Left cardiac atrium (tissue), 4 donors: ENCODE data around the gene CDK5RAP2. TPM values are rescaled to one million over a fixed set of nuclear protein-coding genes. Genes with fewer than 3 reads are reported as not detected.

Source experiments
- ATAC-seq, 2 donors: fragments of 200-7000 bp; cut with Tn5 transposase; one replicate each; pipeline ENCODE4 v1.9.1; 2020; ENCODE audit warnings: mild to moderate bottlenecking in 2 of 2, moderate library complexity in 2 of 2
- DNase-seq: peaks from one replicate; pipeline ENCODE4 v3.0.0-alpha.2; 2020
- intact Hi-C, 2 donors: fragments of 100-400 bp; cut with DNase I; formaldehyde crosslinking; loops; one replicate each; pipeline versions ENCODE4 v1.14.1 to v1.15.1; 2022 to 2023
- total RNA-seq, 2 donors: library from RNA; stranded (reverse); fragmentation: NEBNext Ultra II Directional; extraction: Animal tissue kit (Norgen Biotek cat#: 25700); gene quantifications; one replicate each; pipeline ENCODE4 v1.2.1, GENCODE V29; 2021
- donor health status: DM: no; HTN: yes; CAD: no.
- donor health status: DM: no; HTN: yes; CAD: no; lungs with severe emphysema.
- donor health status: DM: yes; HTN: yes; CAD: no.
- donor health status: Dilated cardiomyopathy.

The CDK5RAP2 gene
- total RNA-seq, 2 donors from 2014 or later: 48.0 to 49.0 TPM

DNA sequence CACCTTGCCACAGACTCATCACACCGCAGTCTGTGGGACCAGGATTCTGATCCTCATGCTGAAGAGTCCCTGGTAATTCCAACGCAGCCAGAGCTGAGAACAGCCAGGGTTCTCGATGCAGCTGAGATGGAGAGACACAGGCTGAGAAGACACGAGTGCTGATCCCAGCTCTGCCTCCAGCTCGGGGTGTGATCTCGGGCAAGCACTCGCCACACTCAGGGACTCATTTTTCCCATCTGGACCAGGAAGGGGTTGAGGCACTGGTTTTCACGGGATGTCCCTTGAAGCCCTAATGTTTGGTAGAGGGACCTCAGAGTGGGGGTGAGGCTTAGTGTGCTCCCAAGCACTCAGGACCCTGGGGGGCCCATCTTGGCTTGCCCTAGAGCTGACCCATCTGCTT lies 200.4 kb downstream of the CDK5RAP2 start:
- no peak for DNase-seq
- intact Hi-C loops: no loop called here
- ATAC-seq: no peak

DNA sequence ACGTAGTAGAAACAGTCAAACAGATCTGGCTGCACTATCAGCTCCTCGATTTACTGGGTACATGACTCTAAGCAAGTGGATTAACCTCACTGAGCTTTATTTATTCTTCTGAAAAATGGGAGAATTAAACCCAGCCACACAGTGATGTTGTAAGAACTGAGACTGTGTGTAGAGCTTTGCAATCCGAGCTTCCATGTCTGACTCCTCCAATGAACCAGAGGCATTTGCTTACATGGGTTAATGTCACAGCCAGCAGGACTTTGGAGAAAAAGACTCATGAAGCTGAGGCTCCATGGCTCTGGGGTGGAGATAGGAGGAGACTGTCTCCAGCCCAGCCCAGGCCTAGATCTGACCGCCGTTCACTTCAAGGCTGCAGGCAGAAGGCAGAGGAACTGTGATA lies 201.3 kb downstream of the CDK5RAP2 start:
- intact Hi-C loops: no loop called here
- no peak for ATAC-seq

DNA sequence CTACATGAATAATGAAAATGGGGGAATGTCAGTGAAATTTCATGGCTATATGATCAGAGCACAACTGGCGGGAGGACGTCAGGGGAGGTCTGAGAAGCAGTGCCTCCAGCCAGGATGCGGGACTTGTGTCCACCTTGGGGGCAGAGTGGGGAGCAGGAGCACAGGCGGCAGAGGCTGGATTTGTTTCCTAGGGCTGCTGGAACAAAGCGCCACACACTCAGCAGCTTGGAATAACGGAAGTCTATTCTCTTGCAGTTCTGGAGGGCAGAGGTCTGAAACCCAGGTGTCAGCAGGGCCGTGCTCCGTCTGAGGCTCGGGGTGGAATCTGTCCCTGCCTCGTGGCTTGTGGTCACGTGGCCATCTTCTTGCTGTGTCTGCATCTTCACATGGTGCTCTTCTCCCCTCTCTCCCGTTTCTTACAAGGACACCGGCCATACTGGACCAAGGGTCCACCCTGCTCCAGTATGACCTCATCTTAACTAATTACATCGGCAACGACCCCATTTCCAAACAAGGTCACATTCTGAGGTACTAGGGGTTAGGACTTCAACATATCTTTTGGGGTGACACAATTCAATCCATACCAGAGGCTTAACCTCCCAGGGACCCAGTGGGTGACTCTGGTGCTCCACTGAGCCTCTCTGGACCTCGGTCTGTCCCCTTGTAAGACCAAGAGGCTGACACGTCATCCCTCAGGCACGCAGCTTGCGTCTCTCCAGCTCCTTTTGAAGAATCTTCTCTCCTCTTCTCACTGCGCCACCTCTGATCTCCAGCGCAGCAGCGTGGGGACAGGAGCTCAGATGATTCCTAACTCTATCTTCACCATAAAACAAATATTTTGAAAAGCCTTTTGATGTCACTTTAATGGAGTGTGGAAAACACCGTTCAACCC lies 202.5 kb downstream of the CDK5RAP2 start:
- no peak for DNase-seq
- intact Hi-C loops: no loop called here
- ATAC-seq: no peak

More for the DNA sequence above, 201.3 kb downstream of the CDK5RAP2 start:
- DNase-seq: no peak

DNA sequence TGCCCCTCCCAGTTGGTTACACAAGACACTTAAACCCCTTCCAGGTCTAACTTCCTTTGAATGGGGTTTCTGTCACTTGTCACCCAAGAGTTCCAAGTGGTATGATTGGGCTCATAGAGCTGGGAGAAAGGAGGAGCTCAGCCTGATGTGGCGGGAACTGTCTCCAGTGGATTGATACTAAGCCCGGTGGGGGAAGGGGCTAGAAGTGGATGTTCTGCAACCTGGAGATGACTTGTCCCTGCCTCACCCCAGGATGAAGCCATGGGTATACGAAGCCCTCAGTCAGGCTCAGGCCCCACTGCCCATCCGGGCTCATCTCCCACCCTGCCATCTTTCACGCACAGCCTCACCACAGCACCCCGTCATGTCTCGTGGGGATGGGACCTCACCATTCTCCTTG lies 203.9 kb downstream of the CDK5RAP2 start:
- ATAC-seq: no peak
- intact Hi-C loops: no loop called here
- DNase-seq: no peak

DNA sequence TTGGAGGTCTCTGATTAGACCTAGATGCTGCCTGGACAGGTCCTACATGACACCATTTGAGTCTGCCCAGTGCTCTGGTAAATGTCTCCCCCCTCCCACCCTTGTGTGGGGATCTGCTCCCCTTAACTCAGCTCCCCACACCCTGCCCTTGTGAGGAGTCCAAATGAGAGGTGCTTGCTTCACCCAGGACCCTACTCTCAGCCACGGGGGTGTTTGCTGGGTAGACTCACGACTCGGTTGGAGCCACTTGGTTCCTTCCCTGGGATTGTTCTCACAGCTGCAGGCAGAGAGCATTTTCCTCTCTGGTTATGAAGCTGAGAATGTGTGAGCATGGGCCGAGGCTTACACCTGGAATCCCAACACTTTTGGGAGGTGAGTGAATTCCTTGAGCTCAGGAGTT lies 204.7 kb downstream of the CDK5RAP2 start:
- ATAC-seq (no peak), DNase-seq (no peak)
- intact Hi-C loops: no loop called here

DNA sequence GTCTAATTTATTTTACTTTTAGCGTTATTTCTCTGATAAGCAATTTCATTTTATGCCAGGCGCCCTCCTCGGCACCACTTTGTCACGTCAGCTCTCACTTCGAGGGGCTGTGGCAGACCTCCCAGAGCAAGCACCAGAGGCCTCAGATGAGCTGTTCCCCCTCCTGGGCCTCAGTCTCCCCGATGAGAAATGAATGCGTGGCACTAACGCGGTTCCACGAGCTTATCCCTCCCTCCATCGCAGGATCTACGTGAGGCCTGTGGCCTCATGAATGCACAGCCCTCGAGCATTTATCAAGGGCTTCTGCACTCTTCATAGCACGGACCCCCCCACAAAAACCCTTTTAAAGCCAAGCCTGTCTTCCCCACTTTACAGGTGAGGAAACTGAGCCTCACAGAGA lies 205.2 kb downstream of the CDK5RAP2 start:
- no peak for DNase-seq
- intact Hi-C loops: no loop called here
- no peak for ATAC-seq

DNA sequence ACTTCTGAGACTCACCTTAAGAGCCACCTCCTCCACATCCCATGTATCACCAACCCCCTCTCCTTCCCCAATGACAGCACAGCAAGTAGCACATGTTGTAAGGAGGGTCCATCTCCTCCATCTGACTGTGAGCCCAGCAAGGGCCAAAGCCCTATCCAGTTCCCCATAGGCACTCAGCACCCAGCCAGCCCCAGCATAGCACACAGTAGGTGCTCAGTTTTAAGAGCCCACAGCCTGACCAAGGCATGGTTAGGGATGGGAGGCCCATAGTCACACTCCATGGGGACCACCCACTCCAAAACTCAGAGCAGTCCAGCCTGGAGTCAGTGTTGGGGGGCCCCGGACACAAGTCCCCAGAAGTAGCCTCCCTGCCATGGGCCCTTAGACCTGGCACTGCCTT lies 205.7 kb downstream of the CDK5RAP2 start:
- no peak for ATAC-seq
- intact Hi-C loops: no loop called here
- DNase-seq: no peak

DNA sequence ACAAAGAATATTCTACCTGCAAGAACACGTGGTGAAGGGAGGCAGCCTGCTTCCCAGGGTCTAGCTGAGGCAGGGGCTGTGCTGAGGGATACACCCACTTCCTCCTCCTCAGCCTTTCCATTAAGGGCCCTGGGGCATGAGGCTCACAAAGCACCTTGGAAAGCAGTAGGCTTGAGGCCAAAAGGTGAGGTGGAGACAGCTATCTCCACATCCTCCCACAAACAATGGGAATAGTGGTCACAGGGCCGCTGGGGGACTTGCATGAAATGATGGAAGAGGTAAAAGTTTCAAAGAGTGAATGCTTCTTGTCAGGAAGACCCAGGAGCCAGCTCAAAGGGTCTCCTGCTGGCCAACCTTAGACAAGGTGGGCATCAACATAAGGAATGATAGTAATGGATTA lies 207.9 kb downstream of the CDK5RAP2 start:
- intact Hi-C loops: no loop called here
- ATAC-seq: no peak
- no peak for DNase-seq

DNA sequence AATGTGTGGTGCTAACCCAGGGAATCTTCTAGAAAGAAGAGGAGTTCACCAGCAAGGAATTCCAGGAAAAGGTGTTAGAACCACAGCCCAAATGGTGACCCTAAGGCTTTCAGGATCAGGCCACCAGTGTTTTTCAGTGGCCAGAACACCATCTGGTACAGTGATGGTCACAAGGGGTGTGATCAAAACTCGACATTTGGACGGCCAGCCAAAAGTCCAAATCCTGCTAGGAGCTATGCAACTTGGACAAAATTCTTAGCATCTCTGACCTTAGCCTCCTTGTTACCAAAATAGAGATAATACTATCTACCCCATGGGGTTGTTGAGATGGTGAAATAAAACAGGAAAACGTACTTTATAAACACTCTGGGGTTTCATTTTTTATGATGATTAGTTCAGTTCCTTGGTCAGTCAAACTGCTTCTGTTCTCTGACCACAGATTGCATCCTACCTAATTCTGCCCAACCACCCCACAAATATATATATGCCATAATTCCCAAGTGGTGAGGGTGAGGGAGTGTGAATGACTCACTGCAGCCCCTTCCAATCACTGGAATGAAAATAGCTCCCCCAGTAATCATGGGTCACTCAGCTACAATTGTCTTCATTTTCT lies 210.3 kb downstream of the CDK5RAP2 start:
- ATAC-seq: no peak
- no peak for DNase-seq
- intact Hi-C loops: no loop called here

DNA sequence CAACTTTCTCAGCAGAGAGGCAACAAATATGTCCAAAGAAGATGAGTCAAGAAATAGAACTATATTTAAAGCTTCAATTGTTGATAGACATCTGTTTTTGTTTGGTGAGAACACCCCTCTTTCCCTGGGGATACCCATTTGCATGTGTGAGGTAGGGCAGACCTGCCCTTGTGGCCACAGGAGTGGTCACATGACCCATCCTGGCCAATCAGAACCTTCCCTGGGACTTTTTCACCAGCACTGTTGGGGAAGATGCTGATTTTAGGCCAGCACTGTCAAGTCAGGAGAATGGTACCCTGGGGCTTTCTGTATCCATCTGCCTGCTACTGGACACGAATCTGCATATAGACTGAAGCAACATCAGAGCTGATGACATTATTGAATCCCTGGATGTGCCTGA lies 211.2 kb downstream of the CDK5RAP2 start:
- ATAC-seq (no peak), DNase-seq (no peak)
- intact Hi-C loops: no loop called here

DNA sequence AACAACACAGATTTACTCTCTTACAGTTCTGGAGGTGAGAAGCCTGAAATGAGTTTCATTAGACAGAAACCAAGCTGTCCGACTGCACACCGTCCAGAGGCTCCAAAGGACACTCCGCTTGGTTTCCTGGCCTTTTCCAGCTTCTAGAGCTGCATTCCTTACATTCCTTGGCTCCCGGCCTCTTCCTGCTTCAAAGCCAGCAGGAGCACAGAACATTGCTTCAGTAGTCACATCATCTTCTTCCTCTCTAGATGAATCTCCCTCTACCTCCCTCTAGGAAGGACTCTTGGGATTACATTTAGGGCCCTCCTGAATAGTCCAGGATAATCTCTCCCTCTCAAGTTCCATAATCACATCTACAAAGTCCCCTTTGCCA lies 213.3 kb downstream of the CDK5RAP2 start:
- DNase-seq (peak; percentile 60), ATAC-seq (peak; percentile 63 to 87)
- intact Hi-C loops: no loop called here

DNA sequence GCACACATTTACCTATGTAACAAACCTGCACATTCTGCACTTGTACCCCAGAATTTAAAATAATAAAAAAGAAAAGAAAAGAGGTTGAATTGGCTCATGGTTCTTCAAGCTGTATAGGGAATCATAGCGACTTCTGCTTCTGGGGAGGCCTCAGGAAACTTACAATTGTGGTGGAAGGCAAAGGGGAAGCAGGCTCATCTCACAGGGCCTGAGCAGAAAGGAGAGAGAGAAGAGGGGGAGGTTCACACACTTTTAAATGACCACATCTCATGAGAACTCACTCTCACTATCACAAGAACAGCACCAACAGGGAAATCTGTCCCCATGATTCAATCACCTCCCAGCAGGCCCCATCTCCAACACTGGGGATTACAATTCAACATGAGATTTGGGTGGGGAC lies 214.6 kb downstream of the CDK5RAP2 start:
- ATAC-seq (no peak), DNase-seq (no peak)
- intact Hi-C loops: no loop called here

DNA sequence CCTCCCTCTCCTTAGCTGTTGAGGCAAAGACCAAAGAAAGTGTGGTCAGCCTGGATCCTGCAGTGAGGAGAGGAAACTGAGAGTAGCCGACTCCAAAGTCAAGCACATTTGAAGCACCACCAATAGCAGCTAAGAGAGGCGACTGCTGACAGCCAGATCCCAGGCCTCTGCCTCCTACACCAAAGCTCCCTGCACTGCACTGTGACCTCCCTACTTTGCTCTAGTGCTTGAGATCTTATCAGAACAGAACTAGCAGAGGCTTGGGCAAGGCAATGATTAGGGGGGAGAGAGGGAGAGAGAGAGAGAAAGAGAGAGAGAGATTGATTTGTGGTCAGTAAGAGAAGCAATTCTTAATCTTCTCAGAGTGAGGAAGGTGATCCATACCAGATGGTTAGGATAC lies 216.3 kb downstream of the CDK5RAP2 start:
- no peak for ATAC-seq

DNA sequence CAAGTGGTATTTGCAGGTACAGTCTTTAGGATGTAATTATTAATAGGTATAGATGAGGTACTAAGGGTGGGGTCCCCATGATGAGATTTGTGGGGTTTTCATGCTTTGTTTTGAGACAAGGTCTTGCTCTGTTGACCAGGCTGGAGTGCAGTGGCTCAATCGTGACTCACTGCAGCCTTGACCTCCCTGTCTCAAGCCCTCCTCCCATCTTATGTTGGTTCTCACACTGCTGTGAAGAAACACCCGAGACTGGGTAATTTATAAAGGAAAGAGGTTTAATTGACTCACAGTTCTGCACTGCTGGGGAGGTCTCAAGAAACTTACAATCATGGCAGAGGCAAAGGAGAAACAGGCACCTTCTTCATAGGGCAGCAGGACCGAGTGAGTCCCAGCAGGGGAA lies 217.5 kb downstream of the CDK5RAP2 start:
- intact Hi-C loops: no loop called here
- ATAC-seq (no peak), DNase-seq (no peak)

More for the DNA sequence above, 216.3 kb downstream of the CDK5RAP2 start:
- DNase-seq: no peak
- intact Hi-C loops: no loop called here

DNA sequence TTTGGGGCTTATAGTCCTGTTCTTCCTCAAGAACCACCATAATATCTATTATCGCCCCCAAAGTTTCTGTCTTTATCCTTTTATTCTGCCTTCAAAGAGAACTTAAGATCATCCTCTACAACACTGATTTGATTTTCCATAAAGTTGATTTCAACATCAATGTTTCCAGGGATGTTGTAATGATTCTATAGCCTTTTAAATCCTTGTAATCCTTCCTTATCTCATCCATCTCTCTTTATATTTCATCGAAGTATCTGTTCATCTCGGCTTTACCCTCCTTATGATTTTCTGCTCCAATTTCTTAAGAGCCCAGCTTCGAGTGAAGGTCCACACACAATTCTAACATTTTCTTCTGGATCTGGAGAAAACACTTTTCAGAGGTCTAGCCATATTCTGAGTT lies 218.4 kb downstream of the CDK5RAP2 start:
- DNase-seq (no peak), ATAC-seq (no peak)
- intact Hi-C loops: no loop called here

DNA sequence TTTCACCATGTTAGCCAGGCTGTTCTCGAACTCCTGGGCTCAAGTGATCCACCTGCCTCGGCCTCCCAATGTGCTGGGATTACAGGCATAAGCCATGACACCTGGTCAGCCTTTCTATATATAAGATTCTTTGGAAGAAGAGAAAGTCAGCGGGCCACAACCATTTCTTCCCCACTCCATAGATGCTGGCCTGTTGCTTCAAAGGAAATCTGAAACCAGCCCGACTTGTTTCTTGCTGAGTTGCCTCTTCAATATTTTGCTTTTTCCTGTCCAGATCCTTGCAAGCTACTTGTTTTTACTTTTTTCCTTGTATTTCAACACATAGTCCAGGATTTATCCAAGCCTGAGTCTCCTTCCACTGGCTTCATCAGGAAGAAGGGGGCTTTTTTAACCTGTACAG lies 219.5 kb downstream of the CDK5RAP2 start:
- intact Hi-C loops: no loop called here
- ATAC-seq (no peak), DNase-seq (no peak)

DNA sequence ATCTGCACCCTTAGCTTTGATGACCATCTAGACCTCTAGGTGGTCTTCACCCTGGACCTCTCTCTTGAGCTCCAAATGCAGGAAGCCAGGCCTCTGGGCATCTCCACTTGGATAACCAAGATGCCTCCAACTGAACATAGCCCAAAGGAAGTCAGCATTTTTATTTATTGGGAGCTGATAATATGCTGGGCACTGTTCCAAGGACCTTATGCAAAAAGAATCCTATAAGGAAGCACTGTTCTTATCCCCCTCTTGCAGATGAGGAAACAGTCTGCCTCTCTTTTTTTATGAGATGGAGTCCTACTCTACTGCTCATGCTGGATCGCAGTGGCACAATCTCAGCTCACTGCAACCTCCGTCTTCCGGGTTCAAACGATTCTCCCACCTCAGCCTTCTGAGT lies 219.9 kb downstream of the CDK5RAP2 start:
- no peak for ATAC-seq
- intact Hi-C loops: no loop called here
- no peak for DNase-seq

DNA sequence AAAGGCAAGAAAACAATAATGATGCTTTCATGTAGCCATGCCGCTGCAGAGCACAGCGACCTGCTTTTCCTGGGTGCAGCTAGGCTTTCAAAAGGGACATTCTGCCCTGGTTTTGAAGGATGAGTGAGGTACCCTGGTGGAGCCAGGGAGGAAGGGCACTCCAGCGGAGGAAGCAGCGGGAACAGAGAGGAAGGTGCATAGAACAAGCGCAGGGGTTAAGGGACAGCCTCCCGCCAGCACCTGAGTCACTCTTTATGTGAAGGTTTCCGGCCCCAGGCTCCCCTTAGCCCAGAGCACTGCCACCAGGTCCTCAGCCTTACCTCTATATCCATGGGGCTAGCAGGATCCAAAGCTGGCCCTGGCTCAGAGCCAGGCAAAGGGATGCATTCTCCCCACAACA lies 221.1 kb downstream of the CDK5RAP2 start:
- intact Hi-C loops: no loop called here
- ATAC-seq (no peak), DNase-seq (no peak)

DNA sequence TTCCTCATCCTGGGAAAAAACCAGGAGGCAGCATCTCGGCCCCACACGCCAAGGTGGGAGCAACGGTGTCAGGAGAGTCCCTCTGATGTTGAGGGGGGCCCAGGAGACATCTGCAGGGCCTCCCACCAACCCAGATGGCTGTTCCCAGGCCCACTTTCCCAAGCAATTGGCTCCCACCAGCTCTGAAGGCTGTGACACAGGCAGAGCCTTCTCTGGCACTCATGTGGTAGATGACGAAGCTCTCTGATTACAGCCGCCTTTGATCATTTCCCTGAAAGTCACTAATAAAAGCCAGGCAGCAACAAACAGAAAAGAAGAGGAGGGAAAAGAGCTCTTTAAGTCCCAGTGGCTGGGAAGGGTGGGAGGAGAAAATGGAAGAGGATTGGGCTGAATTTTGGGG lies 226.5 kb downstream of the CDK5RAP2 start:
- DNase-seq (no peak), ATAC-seq (no peak)
- intact Hi-C loops: no loop called here

DNA sequence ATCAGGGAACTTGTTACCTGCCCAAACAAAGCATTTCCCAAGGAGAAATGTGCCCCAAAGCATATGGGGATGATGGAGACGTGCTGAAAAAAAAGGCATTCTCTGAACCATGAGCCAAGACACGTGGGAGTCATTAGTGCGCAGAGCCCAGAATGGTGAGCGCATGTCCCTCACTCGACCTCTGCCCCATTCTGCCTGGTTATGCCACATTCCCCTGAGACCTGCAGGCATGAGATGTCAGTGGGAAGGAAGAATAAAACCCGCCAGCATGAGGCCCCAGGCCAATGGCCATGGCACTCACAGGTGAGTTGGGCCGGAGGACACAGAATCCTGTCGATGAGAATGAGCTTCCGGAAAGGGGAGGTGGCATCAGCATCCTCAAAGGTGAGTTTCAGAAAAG lies 228.9 kb downstream of the CDK5RAP2 start:
- intact Hi-C loops: no loop called here
- ATAC-seq: no peak
- DNase-seq: no peak

DNA sequence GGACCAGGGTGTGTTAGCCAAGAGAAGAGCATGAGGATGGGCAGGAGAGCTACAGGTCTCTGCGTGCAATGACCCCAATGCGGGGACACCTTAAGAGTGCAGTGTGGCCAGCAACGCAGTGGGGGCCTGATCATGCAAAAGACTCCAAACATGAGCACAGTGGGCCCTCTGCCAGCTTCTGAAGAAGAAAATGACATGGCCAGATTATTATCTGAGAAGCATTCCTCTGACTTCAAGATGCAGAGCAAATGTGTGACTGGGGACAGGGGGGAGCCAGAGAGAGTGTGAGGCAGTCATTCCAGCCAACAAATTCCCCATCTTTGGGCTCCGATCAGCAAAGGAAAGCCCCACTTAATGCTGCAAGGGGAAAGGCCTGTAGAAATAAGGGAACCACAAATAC lies 229.4 kb downstream of the CDK5RAP2 start:
- intact Hi-C loops: no loop called here
- ATAC-seq: no peak
- DNase-seq: no peak
